ENCODE results near the gene MCM9.

The MCM9 gene

DNA sequence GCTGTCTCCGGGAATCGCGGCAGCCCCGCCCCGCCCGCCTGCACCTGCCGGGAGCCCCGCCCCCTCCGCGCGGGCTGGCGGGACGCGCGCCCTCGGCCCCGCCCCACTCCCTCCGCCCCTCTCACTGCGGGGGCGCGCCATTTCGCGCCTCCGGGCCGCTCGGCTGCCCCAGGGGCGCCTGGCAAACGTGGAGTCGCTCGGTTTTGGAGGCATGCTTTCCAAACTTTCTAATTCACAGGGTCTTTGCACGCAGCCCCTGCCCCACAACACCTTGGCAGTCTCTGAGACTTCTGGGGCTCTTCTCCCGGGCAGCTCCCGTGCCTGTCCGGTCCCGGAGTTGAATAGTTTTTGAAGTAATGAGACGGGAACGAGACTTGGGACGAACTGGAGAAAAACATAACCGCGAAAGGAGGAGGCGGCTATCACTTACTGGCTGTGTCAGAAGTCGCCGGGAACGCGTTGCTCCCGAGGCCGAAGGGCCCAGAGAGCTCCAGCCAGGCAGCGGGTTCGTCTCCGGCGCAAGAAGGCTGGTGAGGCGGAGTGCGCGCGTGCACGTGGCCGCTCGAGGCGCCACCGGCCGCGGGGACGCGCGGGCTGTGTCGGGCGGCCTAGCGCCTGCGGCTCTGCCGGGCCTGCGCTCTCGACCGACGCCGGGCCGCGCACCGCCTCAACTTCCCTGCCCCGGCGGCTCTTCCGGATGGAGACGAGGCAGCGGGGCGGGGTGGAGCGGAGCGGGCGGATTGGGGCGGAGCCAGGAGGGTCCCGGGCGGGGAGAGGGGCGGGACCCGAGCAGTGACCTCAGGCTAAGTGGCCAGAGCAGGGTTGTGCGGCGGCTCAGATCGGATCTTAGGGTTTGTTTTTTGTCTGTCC is at the start of gene MCM9:
MCM9 (minus strand) TSS at position 699 of the 870 bp plus-strand sequence. CDS start 3,436 bp downstream, outside the sequence.
- peak; percentile 95 for DNase-seq

DNA sequence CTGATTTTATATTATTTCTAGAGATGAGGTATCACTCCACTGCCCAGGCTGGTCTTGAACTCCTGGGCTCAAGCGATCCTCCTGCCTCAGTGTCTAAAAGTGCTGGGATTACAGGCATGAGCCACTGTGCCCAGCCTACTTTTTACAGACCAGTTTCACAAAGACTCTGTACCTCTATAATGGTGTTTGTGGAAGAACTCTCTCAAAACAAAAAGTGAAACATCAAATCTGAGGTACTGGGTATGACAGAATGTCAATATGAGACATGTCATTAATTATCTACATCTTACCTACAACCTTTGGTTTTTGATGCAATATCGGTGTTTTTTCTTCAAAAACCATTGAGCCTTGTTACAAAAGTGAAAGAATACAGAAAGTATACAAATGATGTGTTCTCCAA is 49.4 kb upstream of the MCM9 start:
- DNase-seq = no peak

GRCh38 chr6:118982575-118982911 is 47.6 kb upstream of the MCM9 start:
- no peak for DNase-seq

DNA sequence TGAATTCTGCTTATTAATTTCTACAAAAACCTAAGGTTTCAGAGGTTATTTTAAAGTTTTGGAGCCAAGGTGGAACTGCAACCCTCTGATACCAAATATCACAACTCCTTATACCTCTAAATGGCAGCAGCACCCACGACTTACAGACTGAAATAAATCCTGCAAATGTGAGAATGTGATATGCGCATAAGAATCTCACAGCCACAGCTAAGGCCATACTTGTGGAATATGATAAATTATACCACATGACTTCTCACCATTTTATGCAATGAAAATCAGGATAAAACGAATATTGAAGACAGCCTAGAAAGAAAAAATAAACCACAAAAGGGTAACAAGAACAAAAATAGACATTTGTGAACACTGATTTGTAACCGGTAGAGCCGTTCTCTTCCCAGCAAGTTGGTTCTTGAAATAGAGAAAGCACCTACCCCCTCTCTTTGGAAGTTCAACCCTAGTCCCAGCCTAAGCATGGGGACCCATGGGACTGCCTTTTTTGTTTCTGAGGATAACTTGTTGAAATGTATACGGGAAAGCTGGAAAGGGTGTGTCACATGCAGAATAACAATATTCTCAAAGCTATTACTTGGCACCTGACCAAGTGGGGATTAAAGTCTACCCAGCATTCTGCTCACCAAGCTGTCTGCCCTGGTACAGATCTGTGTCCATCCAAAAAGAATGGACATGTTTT is 47.1 kb upstream of the MCM9 start:
- no peak for DNase-seq

- DNase-seq = no peak
These were observed 45.1 kb upstream of the MCM9 start for GRCh38 chr6:118980063-118980462.

GRCh38 chr6:118974790-118975189 is 39.8 kb upstream of the MCM9 start:
- no peak for DNase-seq

- no peak for DNase-seq
These were observed 36.7 kb upstream of the MCM9 start for GRCh38 chr6:118971682-118972081.

GRCh38 chr6:118970866-118971265 is 35.9 kb upstream of the MCM9 start:
- DNase-seq = no peak

DNA sequence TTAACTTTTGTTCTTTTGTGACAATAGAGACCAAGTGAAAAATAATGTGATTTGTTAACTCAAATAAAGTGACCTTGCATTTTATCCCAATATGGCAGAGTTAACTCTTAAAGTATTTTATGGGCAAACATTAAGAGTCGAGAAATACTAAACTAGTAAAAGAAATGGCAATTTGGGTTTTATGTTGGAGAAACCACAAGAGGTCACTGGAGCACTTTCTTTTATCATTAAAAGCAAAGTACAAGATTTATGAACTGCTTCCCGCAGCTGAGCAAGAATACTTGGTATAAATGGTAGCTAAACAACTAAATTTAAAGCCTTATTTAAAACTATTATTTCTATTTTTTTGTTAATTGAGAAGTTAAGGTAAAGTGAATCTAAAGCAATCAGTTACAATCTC is 33.5 kb upstream of the MCM9 start:
- peak; percentile 13 for DNase-seq

- DNase-seq = no peak
These were observed 32.3 kb upstream of the MCM9 start for GRCh38 chr6:118967239-118967638.

DNA sequence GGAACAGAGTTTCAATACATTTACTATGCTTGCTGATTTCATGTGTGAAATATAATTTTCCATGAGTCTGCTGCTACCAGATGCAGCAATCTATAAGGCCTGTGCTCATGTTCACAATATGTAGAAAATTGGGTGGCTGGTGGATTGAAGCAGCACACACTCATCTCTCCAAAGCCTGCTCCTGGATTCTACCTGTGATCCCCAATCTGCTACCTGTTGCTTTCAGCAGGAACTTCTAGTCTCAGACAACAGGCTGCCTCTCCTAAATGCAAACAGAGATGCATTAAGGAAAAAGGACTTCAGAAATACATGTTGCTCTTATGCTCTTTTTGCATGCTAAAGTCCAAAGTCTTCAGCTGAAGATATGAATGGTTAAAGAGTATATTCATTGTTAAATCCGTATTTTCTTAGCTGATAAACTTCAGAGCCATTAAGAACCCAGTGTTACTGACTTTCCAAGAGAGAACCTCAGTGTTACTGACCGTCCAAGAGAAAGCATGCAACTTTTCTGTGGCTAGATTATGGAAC is 30.9 kb upstream of the MCM9 start:
- DNase-seq = no peak

GRCh38 chr6:118965371-118965770 is 30.4 kb upstream of the MCM9 start:
- no peak for DNase-seq

- no peak for DNase-seq
These were observed 28.0 kb upstream of the MCM9 start for GRCh38 chr6:118963003-118963402.

DNA sequence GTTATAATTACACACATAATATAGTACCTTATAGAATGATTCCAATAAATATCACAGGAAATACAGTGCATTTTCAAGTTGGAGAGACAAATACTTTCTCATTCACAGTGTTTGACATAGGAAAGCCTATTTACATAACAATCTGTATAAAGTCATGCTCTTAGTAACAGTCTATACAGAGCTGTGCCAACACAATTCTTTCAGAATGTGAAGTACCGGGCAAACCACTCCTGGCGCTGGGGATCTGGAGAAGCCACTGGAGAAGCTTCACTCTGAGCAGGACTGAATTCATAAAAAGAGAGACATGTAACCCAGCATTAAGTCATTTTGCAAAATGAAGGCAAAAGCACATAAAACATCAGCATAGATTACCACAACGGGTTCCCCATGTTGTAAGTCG is 24.9 kb upstream of the MCM9 start:
- DNase-seq = no peak

DNA sequence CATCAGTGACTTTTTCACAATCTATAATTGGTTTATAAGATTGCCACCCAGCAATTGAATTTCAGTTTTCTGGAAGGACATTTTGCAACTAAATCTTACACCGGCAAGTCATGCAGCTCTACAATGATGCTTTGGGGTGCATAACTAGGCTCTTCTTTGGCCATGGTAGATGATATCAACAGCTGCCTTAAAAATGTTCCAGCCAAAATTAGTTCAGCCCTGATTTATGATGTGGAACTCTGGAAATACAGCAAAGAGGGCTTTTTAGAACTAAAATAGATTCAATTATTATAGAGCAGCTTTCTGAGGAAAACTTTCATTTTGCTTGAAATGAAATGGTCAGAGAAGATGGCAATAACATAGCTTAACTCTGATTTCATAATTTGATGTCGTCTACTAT is 18.4 kb upstream of the MCM9 start:
- DNase-seq = no peak

DNA sequence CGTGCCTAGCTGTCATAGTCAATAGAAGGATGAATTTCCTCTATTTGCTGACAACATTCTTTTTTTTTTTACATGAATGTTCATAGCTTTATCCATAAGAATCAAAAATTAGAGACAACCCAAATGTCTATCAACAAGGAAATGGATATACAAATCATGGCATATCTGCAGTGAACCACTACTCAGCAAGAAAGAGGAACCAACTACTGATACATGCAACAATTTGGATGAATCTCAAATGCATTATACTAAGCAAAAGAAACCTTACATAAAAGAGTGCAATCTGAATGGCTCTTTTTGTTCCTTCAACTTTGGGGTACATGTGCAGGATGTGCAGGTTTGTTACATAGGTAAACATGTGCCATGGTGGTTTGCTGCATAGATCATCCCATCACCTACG is 17.7 kb upstream of the MCM9 start:
- no peak for DNase-seq

GRCh38 chr6:118945217-118945616 is 10.3 kb upstream of the MCM9 start:
- no peak for DNase-seq

GRCh38 chr6:118940770-118941169 is 5.8 kb upstream of the MCM9 start:
- no peak for DNase-seq

DNA sequence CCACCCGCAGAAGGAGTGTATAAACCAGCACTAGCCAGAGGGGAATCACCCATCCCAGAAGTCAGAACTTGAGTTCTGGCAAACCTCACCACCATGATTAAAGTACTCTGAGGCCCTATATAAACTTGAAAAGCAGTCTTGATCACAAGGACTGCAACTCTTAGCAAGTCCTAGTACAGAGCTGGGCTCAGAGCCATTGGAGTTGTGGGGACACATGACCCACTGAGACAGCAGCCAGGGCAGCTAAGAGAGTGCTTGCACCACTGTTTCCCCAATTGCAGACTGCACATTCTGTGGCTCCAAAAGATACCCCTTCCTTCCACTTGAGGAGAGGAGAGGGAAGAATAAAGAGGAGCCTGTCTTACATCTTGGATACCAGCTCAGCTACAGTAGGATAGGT is 4.7 kb upstream of the MCM9 start:
- DNase-seq = no peak

DNA sequence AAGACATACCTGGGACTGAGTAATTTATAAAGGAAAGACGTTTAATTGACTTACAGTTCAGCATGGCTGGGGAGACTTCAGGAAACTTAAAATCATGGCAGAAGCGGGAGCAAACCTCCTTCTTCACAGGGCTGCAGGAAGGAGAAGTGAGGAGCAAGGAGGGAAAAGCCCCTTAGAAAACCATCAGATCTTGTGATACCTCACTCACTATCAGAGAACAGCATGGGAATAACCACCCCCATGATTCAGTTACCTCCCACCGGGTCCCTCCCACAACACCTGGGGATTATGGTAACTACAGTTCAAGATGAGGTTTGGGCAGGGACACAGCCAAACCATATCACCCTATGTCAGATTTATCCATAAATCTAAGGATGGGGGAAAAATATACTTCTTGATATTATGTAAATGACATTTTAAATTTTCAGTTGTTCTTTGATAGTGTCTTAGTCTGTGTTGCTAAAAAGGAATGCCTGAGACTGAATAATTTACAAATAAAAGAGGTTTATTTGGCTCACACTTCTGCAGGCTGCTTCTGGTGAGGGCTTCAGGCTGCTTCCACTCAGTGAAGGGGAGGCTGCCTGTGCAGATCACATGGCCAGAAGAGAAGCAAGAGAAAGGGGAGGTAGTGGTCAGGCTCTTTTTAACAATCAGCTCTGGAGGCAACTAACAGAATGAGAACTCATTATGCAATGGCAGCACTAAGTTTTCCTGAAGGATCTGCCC is 1.2 kb upstream of the MCM9 start:
- no peak for DNase-seq

GRCh38 chr6:118935331-118935668 is 341 bp upstream of the MCM9 start:
- DNase-seq = no peak

GRCh38 chr6:118933855-118934460 is 1.0 kb downstream of the MCM9 start:
- no peak for DNase-seq

DNA sequence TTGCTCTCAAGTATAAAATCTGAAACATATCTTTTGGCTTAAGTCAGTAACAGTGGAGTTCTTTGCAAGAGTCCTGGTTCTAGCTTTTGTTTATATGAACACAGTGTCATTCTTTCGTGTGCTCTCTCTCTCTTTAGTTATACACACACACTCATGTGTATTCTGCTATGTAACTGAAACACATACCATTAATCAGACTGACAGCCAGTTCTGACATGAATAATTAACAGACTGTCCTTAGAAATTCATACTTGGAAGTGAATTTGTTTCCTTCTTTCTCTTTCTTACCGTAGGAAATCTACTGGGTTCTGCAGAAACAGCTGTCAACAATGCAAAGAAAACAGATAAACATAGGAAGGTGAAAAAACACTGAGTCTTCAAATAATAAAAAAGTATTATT is 2.5 kb downstream of the MCM9 start:
- no peak for DNase-seq
